Measurements from ENCODE around the gene GPR68.

- no peak for TF ChIP-seq CTCF (IDR thresholded peaks at IDR 0.05; ENCODE audit: low read depth, low read length)
- no peak for TF ChIP-seq EZH2phosphoT487 (IDR thresholded peaks at IDR 0.05; ENCODE audit: low read depth)
These were observed 48.6 kb downstream of the GPR68 start for GRCh38 chr14:91195881-91196280.

Data from OCI-LY3 (cell line).